ENCODE results near the gene ELL.
A peak's percentile ranks its signal among the peaks of the same experiment; 100 is the strongest.

ELL gene

DNA sequence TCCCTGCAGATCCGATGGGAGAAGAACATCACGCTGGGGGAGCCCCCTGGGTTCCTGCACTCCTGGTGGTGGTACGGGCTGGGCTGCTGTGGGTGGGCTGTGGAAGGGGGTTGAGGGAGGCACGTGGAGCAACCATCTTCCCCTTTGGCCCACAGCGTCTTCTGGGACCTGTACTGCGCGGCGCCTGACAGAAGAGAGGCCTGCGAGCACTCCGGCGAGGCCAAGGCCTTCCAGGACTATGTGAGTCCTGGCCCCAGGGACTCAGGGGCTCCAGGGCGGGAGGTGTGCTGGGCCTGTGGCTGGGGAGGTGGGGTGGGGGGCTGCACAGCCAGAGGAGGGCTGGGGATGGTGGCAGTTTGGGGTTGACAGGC, 94.1 kb downstream of the ELL start:
- H3K36me3 ChIP-seq (ENCODE audit: insufficient read depth, low read length), result peaks cover 4% of the 10 kb centered on the region; the same call in 1 of the 2 replicates
- no peak overlapping the region for H3K9ac ChIP-seq (ENCODE audit: insufficient read length)
- TF ChIP-seq EZH2 (IDR thresholded peaks at IDR 0.05), result no peak
- no peaks in the 10 kb centered on the region for H3K9me3 ChIP-seq (ENCODE audit: low read depth, low read length)
- no peak for DNase-seq (ENCODE audit: low read depth, low spot score)
- 0 out of 2 replicates have a peak overlapping the region, but pooled peaks have one; percentile 31 for H3K27ac ChIP-seq
- no peak overlapping the region for H3K4me3 ChIP-seq

DNA sequence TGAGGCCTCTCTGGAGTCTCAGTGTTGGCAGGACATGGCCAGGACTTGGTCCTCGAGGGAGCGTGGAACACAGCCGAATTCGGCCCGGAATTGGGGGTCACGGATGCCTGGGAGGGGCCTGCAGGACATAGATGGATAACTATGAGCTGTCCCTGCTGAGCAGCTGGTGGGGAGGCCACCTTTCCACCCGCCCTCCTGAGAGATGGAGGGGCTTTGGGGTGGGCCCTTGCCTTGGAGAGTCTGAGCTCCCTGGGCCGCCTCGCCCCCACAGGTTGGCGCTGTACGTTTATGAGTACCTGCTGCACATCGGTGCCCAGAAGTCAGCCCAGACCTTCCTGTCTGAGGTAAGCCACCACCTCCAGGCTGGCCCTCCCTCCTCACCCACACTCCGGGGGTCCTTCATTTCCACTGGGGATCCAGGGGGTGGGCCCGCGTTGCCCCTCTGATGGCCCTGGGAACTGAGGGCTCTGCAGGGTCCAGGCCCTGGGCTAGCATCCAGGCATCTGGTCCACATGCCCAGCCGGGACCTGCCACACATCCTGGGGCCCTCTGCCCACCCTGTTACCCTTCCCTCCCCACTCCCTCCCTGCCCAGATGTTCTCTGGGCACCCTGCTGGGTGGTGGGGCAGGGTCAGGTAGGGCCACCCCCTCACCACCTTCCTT, 94.7 kb downstream of the ELL start:
- no peak for DNase-seq (ENCODE audit: low read depth, low spot score)
- H3K9ac ChIP-seq (ENCODE audit: insufficient read length), result no peak overlapping the region
- H3K27ac ChIP-seq, result no peak overlapping the region; the same call in 1 of the 2 replicates
- no peaks in the 10 kb centered on the region for H3K9me3 ChIP-seq (ENCODE audit: low read depth, low read length)
- H3K36me3 ChIP-seq (ENCODE audit: insufficient read depth, low read length), result peaks cover 4% of the 10 kb centered on the region; the same call in 1 of the 2 replicates
- no peak overlapping the region for H3K4me3 ChIP-seq
- TF ChIP-seq EZH2 (IDR thresholded peaks at IDR 0.05) (no peak), POLR2AphosphoS5 (IDR thresholded peaks at IDR 0.05; ENCODE audit: borderline replicate concordance, low read depth, low read length) (no peak)

DNA sequence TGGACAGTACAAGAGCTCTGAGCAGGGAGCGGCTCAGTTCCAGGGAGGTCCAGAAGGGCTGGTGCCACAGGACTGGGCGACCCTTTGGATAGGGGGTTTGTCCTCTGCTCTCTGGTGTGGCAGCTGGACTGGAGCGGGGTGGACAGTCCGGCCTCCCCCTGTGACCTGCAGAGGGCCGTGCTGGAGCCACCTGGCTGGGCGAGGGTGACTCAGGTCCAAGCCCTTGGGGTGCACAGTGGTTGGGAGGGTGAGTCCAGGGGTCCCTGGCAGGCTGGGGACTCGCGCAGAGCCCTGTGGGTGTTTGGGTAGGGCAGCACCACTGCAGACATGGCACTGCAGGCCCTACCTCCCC, 95.5 kb downstream of the ELL start:
- H3K4me3 ChIP-seq, result no peak overlapping the region
- peak overlapping the region; percentile 64 for H3K27ac ChIP-seq
- no peak for DNase-seq (ENCODE audit: low read depth, low spot score)
- no peak overlapping the region for H3K9ac ChIP-seq (ENCODE audit: insufficient read length)
- TF ChIP-seq POLR2AphosphoS5 (IDR thresholded peaks at IDR 0.05; ENCODE audit: borderline replicate concordance, low read depth, low read length) (no peak), EZH2 (IDR thresholded peaks at IDR 0.05) (no peak)
- H3K36me3 ChIP-seq (ENCODE audit: insufficient read depth, low read length), result peaks cover 4% of the 10 kb centered on the region; the same call in 1 of the 2 replicates
- no peaks in the 10 kb centered on the region for H3K9me3 ChIP-seq (ENCODE audit: low read depth, low read length)

DNA sequence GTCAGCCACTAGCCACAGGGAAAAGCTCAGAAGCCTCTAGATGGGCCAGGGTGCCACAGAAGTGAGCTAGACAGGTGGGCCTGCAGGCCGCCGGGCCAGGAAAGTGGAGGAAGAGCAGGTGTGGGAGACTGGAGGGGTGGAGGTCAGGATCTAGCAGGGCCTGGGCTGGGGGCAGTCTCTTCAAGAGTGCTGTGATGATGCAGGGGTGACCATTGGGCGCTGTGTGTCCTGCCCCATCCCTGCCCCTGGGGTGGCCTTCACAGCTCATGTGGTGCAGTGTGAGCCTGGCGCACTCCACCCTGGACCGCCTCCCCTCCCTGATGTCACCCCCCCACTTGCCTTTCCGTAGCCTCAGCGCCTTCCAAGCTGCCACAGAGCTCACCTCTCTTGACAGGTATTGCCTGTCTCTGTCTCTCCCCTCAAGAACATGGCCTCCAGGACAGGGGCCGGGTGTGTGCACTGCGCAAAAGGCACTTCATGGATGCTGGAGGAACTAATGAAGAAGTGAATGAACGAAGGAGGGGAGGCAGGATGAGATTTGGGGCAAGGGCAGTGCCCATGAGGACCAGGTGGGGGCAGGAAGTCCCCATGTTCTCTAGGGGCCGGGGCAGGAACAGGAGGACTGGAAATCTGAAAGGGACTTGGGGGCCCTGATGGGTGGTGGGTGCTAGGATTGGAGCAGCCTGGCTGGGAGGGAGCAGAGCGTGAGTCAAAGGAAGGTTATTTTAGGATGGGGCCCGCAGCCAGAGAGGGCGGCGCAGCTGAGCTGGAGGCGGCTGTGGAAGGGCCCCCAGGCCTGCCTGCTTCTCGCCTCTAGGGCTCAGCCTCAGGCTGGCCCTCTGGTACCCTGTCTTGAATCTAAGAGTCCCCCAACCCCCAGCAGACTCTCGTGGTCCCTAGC, 96.1 kb downstream of the ELL start:
- TF ChIP-seq FOXP2 (optimal IDR thresholded peaks at IDR 0.05; ENCODE audit: control extremely low read depth, extremely low read length, insufficient read depth) (no peak), EZH2 (IDR thresholded peaks at IDR 0.05) (no peak), POLR2AphosphoS5 (IDR thresholded peaks at IDR 0.05; ENCODE audit: borderline replicate concordance, low read depth, low read length) (no peak)
- Histone ChIP-seq H3K4me3 (no peak overlapping the region), H3K27ac (peak overlapping the region; percentile 64), H3K9me3 (ENCODE audit: low read depth, low read length) (no peaks in the 10 kb centered on the region), H3K36me3 (ENCODE audit: insufficient read depth, low read length) (peaks cover 4% of the 10 kb centered on the region; the same call in 1 of the 2 replicates), H3K9ac (ENCODE audit: insufficient read length) (no peak overlapping the region)
- DNase-seq (ENCODE audit: low read depth, low spot score), result no peak

DNA sequence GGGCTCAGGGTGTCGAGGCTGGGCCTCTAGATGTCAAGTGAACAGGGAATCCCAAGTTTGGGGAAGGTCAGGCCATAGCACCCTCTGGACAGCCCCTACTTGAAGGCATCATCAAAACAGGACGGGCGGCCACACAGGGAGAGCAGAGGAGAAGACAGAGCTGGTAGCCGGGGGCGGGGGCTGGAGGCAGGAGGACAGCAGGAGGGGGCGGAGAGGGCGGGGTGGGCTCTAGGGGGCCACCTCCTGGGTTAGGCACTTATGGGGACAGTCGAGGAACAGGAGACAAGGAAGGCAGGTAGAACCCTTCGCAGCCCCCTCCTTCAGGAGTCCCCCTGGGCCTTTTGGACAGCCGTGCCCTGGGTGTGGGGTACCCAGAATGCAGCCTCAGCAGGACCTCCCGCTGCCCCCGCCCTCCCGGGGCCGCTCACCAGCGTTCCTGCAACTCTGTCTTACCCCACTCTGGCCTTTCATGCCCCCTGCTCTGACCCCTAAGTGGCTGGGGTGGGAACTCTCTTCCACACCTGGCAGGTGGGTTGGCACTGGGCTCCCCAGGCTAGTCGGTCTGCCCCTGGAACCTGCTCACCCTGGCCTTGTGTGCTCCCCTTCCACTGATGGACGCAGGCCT, 96.9 kb downstream of the ELL start:
- no peak for TF ChIP-seq EZH2 (IDR thresholded peaks at IDR 0.05)
- no peak for TF ChIP-seq POLR2AphosphoS5 (IDR thresholded peaks at IDR 0.05; ENCODE audit: borderline replicate concordance, low read depth, low read length)
- no peak for TF ChIP-seq FOXP2 (optimal IDR thresholded peaks at IDR 0.05; ENCODE audit: control extremely low read depth, extremely low read length, insufficient read depth)
- H3K36me3 ChIP-seq (ENCODE audit: insufficient read depth, low read length), result no peaks in the 10 kb centered on the region; the same call in 1 of the 2 replicates
- no peak overlapping the region for H3K4me3 ChIP-seq
- no peak overlapping the region for H3K27ac ChIP-seq
- H3K9me3 ChIP-seq (ENCODE audit: low read depth, low read length), result no peaks in the 10 kb centered on the region
- no peak for DNase-seq (ENCODE audit: low read depth, low spot score)
- H3K9ac ChIP-seq (ENCODE audit: insufficient read length), result no peak overlapping the region

DNA sequence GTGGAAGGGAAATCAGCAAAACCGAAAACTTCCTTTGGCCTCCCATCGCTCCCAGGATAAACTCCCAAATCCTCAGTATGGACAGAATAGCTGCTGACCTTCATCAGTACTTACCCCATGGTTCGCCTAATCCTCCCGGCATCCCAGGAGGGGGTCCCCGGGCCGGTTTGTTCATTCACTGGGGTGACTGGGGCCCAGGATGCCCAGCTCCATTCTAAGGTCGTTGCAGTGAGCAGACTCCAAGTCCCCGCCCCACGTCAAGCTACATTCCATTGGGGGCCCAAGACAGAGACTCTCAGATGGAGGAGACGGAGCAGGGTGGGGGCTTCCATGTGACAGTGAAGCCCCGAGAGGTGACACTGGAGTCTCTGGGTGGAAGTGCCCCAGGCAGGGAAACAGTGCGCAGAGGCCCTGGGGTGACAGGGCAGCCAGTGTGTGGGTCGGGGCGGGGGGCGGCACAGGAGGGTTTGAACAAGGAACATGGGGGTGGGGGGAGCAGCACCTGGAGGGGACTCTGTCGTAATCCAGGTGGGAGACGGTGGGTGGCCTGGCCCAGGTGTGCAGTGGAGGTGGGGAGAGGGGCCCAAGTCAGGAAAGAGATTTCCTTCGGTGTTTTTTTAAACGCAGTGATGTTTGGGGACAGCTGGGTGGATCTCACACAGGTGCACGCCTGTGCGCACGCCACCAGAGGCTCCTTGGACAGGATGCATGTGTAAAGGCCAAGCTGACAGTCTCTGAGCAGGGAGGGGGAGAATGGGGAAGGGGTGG, 97.6 kb downstream of the ELL start:
- Histone ChIP-seq H3K36me3 (ENCODE audit: insufficient read depth, low read length) (no peaks in the 10 kb centered on the region; the same call in 1 of the 2 replicates), H3K9me3 (ENCODE audit: low read depth, low read length) (no peaks in the 10 kb centered on the region), H3K4me3 (no peak overlapping the region), H3K27ac (no peak overlapping the region), H3K9ac (ENCODE audit: insufficient read length) (no peak overlapping the region)
- no peak for DNase-seq (ENCODE audit: low read depth, low spot score)
- TF ChIP-seq EZH2 (IDR thresholded peaks at IDR 0.05), result no peak
- no peak for TF ChIP-seq FOXP2 (optimal IDR thresholded peaks at IDR 0.05; ENCODE audit: control extremely low read depth, extremely low read length, insufficient read depth)
- TF ChIP-seq POLR2AphosphoS5 (IDR thresholded peaks at IDR 0.05; ENCODE audit: borderline replicate concordance, low read depth, low read length), result no peak

DNA sequence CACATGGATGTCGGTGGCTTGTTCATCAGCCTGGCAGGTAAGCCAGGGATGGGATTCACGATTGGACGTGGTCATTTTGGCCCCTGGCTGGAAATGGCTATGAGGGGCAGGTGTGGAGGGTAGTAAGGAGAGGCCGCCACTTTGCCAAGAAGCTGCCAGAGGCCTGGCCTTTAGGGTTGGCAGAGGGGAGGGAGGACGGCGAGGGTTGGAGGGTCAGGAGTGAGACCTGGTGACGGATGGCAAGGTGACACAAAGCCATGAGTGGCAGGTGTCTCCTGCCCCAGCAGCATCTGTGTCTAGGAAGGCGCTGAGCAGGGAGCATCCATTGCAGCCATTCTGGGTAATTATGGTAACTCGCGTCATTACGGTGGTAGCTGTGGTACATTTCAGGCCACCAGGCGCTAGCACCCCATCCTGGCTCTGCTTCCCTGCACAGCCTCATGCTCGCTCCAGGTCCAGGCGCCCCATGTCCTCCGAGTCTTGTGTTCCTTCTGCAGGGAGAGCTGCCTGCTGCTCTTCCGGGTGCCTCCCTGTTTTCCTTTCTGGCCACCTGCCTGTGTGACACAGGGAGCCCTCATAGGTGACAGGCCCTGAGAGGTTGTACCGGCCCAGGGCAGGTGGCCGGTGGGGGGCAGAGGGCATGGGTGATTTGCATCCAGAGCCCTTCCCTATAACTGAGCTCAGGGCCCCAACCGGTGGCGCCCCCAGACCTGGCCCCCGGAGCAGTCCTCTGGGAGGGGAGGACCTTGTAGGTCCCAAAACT, 98.4 kb downstream of the ELL start:
- Histone ChIP-seq H3K9me3 (ENCODE audit: low read depth, low read length) (no peaks in the 10 kb centered on the region), H3K36me3 (ENCODE audit: insufficient read depth, low read length) (no peaks in the 10 kb centered on the region; the same call in 1 of the 2 replicates), H3K9ac (ENCODE audit: insufficient read length) (no peak overlapping the region), H3K4me3 (no peak overlapping the region), H3K27ac (no peak overlapping the region)
- TF ChIP-seq FOXP2 (optimal IDR thresholded peaks at IDR 0.05; ENCODE audit: control extremely low read depth, extremely low read length, insufficient read depth), result no peak
- TF ChIP-seq EZH2 (IDR thresholded peaks at IDR 0.05), result no peak
- no peak for TF ChIP-seq POLR2AphosphoS5 (IDR thresholded peaks at IDR 0.05; ENCODE audit: borderline replicate concordance, low read depth, low read length)
- no peak for DNase-seq (ENCODE audit: low read depth, low spot score)

All from SK-N-MC (cell line).